ENCODE results near the gene RAP1GAP2. TPM values are rescaled to one million over a fixed set of nuclear protein-coding genes. Genes with fewer than 3 reads are reported as not detected.
"Not testable (repeated sequence)": the region's sequence is repeated elsewhere in the genome, so short reads cannot be mapped to it uniquely, and the experiment has no call there.

The RAP1GAP2 gene
- total RNA-seq, 1 donor from 2014 or later, result 0.11 TPM

DNA sequence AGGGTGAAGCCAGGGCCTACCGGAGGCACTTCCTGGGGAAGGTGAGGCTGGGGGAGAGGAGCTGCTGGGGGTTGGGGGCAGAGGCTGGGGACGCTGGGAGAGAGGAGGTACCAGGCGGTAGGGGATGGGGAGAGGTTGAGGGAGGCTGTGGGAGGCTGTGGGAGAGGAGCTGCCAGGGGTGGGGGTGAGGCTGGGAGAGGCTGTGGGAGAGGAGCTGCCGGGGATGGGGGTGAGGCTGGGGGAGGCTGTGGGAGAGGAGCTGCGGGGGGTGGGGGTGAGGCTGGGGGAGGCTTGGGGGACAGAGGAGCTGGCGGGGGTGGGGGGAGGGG, 167.8 kb downstream of the RAP1GAP2 start:
- DNase-seq (ENCODE audit: low read depth), result no peak

DNA sequence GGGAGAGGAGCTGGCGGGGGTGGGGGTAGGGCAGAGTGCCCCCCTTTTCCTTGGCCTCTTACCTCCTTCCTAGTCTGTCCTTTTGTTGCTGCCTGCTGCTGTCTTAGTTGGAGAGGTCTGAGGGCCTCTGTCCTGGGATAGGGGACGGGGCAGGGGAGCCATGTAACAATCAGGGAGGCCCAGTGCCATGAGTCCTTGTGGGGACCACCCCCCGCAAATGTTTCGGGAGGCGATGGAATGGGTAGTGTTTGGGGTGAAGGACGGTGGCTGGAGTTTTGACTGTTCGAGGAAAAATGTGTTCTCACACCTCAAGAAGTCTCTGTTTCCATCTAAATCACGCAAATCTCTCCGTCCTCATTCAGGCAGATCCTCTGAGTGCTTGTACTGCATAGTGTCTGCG, 168.1 kb downstream of the RAP1GAP2 start:
- no peak for DNase-seq (ENCODE audit: low read depth)

DNA sequence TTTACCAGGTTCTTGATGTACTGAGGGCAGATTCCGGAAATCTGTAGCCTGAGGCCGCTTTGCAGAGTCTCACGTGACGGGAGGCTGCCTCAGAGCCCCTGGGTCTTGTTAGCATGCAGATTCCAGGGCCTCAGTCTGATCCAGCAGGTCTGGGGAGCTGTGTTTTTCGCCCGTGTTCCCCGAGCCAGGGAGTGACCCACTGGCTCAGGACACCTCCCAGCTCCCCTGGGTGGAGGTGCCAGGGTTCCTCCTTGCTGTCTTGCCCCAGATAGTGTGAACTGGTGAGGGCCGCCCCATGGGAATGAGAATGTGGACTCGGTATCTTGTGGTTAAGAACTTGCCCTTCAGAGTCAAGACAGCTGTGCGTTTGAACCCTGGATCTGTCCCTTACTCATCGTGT, 168.6 kb downstream of the RAP1GAP2 start:
- DNase-seq (ENCODE audit: low read depth), result no peak

DNA sequence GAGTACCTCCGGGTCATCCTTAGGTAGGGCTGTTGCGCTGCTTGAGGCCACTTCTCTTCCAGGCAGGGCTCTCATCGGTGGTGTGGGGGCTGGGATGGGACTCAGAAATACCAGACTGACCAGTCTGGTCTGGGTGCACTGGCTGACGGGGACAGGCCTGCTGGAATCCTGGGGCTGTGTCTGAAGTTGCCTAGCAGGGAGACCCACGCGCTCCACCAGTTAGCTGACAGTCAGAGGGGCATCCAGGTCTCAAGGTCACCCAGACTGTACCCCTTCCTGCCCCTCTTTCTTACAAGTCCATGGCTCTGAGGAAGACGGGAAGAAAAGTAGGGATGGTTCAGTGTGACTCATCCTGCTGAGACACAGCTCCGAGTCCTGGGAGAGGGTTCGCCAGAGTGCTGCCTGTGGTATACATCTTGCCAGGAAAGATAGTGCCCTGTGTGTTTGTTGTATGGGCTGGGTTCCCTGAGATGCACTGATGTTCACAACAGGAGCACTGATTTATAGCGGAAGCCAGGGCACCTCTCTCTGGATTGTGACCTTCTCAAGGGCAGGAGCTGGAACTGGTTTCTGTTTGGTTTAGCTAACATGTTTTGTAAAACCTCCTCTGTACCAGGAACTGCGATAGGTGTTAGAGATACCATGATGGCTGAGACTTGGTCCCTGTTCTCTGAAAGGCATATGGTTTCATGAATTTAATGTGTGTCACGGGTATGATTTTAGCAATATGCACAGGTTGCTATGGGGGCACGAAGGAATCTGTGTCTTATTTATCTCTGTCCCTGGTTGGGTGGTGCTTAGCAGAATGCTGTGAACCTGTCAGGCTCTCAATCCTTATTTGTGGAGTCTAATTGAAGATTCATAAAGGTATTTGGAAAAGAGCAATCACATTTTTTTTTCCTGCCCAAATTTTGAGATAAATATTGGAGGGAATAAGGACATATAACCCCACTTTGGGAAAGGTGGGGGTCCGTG, 169.7 kb downstream of the RAP1GAP2 start:
- peak; percentile 20 for DNase-seq (ENCODE audit: low read depth)

DNA sequence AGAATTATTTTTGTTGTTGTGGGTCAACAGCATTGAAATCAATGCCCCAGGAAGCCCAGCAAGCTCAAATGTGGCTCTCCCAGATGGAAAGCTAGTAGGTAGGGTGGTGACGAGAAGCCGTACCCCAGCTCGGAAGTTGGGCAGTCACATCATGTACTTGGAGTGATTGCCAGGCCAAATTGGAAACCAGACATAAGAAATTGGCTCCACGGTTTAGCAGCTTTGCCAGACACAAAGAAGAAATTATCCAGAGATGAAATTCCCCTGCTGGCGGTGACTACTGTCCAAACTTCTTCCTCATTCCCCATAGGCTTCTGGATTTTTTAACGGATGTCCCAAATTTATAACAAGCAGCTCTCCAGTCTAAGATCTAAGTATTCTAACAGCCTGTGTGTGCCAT, 171.3 kb downstream of the RAP1GAP2 start:
- no peak for DNase-seq (ENCODE audit: low read depth)

DNA sequence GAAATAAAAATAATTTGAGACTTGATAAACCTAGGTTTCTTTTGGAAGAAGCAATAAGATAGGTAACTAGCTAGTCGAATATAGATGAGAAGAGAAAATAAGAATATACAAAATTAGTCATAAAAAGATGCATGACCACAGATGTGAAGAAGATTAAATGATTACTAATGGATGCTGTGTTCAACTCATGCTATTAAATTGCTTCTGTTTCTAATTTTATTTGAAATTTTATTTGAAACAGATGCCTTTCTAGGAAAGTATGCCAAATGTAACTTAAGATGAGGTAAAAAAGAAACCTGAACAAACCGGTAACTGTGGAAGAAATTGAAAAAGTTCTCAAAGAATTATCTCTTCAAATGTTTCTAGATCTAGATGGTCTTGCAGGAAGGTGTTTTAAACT, 175.6 kb downstream of the RAP1GAP2 start:
- no peak for DNase-seq (ENCODE audit: low read depth)

DNA sequence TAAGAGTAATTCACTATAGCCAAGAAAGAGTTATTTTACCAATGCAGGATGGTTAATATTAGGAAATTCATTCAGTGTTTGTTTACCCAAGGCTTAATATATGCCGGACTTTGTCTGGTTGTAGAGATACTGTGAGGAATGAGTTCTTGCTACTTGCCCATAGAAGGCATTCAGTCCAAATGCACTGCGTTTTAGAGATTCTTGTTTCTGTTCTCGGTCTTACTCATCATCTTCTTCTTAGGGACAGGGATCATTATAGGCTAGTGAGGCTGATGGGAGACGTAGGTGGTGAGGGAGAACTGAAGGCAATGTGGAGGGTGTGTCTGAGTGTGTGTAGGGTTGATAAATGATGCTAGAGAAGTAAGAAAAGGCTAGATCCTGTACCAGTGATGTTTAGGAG, 176.5 kb downstream of the RAP1GAP2 start:
- no peak for DNase-seq (ENCODE audit: low read depth)

DNA sequence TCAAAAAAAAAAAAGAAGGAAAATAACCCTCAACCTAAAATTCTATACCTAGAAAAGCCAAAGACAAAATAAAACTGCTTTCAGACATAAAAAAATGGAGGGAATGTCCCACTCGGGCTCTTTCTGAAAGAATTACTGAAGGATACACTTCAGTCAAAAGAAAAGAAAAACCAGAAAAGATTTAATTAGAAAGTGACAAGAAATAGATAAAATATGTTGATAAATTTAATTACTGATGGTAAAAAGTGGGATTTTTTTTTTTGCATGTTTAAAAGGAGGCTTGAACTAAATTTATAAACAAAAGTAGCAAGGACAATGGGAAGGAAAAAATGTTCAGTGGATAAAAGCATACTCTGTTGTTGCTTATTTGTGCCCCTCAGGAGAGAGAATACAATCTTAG, 178.1 kb downstream of the RAP1GAP2 start:
- DNase-seq (ENCODE audit: low read depth), result no peak

DNA sequence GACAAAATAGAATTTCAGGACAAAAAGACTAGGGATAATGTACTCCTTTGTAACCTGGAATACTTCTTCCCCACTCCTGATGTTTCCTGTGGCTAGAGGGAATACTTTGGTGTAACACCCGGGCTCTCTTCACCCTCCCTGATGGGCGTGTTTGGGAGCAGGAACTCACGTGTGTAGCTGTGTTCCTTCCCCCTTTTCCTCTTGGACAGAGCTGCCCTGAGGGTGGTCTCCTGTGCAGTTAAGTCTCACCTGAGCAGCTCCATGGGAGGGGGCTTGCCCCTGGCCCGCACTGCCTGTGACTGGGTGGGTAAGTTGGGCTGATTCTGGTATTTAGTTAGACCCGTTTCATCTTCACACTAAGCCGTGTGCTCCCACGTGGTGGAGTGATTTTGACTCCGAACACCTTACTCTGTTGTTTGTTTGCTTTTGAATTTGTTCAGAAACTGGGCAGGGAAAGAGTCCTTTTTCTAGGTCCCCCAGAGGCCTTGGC, 179.3 kb downstream of the RAP1GAP2 start:
- no peak for DNase-seq (ENCODE audit: low read depth)

DNA sequence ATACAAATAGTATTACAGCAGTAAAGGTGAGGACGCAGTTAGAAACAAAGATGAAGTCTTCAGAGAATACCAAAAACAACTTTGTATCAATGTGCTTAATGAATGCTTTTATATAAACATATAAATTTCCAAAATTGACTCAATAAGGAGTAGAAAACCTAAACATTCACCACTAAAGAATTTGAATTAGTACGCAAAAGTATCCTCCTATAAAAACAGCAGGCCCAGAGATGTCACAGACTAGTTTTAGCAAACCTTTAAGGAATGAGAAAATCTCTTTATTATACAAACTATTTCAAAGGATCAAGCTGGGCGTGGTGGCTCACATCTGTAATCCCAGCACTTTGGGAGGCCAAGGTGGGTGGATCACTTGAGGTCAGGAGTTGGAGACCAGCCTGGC, 180.9 kb downstream of the RAP1GAP2 start:
- DNase-seq (ENCODE audit: low read depth), result no peak

DNA sequence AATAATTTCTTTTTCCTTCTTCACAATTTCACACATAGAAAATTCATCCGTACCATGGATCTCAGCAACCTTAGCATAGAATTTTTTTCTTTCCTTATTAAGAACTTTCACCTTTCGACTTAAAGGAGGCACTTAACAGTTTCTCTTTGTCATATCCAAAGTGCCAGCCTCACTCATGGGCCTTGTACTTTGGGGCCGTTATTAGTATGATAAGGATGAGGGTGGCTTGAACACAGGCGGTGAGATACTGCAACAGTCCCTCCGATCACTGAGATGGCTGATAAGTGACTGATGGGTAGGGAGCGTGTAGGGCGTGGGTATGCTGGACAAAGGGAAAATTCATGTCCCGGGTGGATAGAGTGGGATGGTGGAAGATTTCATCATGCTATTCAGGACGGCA, 181.9 kb downstream of the RAP1GAP2 start:
- no peak for DNase-seq (ENCODE audit: low read depth)

DNA sequence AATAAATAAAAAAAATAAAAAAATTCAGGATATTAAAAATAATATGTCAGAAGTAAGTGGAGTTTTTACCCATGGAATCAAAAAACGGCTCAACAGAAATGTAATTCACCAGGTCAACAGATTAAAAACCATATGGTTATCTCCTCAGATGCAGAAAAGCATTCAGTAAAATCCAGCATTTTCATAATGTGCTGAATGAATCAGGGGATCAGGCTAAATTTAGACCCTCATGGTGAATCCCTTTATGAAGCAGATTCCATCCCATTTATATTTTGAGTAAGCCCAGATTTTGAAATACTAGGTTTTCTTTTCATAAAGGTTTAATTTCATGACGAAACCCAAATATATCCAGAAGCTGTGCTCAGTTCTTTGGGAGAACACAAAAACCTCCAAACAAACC, 182.8 kb downstream of the RAP1GAP2 start:
- no peak for DNase-seq (ENCODE audit: low read depth)

DNA sequence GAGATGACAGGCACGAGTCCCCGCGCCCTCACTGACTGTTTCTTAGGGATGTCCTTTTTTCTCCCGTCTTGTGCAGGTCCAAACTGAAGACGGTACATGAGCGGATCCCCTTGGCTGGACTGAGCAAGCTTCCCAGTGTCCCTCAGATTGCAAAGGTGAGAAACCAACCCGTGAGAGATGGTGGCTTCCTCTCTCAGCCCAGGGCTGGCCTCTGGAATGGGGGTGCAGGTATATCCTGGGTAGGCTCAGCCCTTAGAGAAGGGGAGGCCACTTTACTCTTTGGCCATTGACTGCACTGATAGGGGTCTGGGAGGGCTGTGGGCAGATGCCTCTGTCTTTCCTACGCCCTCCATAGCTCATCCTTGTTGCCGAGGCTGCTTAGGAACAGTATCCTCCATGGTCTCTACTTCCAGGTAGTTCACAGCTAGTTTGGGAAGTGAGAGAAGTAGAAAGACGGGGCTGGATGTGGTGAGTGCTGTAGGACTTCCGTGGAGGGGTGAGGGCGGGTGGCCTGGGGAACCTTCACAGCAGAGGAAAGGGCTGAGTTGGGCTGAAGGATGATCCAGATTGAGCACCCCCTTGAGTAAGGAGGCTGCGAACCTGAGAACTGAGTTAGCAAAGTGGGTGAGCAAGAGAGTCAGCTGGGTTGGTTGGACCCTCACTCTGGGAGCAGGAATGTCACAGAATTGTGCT, 184.1 kb downstream of the RAP1GAP2 start:
- no peak for DNase-seq (ENCODE audit: low read depth)

DNA sequence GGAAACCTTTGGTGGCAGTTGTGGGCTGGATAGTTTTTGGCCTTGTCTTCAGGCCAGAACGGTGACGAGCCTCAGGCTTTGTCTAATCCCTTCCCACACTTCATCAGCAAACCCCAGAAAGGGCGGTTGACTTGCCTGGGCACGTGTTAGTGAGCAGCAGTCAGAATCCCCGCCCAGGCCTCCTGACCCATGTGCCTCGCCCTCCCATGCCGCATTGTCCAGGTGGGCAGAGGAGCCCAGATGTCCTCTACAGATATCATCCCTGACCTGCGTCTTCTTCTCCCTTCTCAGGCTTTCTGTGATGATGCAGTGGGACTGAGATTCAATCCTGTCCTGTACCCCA, 184.6 kb downstream of the RAP1GAP2 start:
- no peak for DNase-seq (ENCODE audit: low read depth)

DNA sequence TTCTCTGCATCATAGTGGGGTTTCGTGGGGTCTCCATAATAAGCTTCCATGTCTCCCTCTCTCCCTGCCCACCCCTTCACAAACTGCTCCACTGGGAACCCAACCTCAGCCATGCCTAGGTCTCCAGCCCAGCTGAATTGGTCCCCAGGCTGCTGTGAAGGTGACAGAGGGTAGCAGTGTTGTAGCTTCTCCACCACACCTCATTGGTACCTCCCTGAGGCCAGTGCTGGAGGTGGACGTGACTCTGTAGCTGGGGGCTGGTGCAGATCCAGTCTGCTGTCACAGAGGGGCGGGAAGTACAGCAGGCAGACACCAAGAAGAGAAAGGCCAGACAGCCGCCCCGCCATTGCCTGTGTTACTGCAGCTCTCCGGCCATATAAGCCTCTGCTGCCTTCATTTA, 185.1 kb downstream of the RAP1GAP2 start:
- no peak for DNase-seq (ENCODE audit: low read depth)

DNA sequence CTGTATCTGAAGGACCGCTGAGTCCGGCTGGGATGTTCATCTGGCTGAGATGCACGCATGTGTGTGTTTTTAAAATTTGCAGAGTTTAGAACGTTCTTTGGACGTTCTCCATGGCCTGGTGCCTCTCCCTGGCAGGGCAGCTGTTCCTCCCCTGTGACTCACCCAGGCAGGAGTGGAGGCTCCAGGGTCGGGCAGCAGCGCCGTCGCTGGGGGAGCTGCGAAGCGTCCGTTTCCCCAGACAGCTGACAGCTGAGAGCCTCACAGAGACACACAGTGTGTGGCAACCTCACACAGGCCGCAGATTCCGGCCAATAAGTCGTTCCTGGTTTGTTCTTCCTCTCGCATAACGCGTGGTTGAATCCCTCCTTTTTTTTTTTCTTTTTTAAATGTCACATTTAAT, 186.6 kb downstream of the RAP1GAP2 start:
- DNase-seq (ENCODE audit: low read depth), result peak; percentile 97

DNA sequence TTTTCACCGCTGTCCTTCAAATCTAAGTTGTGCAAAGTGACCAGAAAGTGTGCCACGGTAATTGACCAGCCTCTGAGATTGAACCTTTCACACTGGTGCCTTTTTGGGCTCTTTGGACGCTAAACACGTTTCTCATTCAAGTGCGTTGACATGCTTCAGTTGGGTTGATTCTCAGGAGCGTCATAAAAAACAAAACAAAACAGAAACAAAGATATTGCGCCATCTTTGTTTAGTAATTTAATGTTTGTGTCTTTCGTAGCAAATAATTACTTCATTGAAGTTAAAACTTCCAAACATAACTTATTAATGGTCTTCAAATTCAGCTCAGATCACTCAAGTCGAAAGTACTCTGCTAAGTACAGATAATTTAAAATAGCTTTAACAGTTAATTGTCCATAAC, 187.0 kb downstream of the RAP1GAP2 start:
- DNase-seq (ENCODE audit: low read depth), result no peak

DNA sequence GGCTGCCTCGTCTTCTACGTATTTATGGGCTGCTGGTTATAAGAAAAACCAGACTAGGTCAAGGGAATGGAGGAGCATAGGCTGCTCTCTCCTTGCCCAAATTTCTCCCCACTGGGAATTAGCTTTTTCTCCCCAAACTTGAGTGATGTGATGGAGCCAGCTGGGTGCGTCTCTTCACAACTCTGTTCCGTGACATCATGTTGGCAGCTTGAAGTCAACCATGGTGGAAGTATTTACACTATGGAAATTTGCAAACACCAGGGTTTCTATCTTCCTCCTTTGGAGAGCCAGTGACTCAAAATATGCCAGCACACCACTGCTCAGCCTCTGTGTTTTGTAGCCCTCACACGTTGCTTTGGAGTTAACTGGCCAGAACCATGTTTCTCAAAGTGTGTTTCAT, 189.1 kb downstream of the RAP1GAP2 start:
- DNase-seq (ENCODE audit: low read depth), result no peak

DNA sequence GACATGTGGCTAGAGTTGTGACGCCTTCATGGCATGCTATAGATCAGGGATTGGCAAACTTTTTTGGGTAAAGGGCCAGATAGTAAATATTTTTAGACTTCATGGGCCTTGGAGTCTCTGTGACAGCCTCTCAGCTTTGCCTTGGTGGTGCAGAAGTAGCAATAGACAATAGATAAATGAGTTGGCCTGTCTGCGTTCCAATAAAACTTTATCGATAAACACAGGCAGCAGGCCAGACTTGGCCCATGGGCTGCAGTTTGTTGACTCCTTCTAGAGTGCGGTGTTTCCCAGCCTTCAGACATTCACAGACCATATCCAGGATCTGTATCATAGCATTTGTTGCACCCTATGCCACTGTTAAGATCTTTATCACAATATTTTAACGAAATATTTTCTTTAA, 190.7 kb downstream of the RAP1GAP2 start:
- no peak for DNase-seq (ENCODE audit: low read depth)

DNA sequence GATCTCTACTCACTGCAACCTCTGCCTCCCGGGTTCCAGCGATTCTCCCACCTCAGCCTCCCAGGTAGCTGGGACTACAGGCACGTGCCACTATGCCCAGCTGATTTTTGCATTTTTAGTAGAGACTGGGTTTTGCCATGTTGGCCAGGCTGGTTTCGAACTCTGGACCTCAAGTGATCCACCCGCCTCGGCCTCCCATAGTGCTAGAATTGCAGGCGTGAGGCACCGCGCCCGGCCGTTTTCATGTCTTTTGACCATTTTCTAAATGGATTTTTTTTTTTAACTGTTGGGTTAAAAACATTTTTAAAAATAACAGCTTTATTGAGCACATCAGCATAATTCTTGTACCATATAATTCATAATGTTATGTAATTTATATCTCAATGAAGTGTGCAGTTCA, 193.2 kb downstream of the RAP1GAP2 start:
- not testable (repeated sequence) for DNase-seq (ENCODE audit: low read depth)

DNA sequence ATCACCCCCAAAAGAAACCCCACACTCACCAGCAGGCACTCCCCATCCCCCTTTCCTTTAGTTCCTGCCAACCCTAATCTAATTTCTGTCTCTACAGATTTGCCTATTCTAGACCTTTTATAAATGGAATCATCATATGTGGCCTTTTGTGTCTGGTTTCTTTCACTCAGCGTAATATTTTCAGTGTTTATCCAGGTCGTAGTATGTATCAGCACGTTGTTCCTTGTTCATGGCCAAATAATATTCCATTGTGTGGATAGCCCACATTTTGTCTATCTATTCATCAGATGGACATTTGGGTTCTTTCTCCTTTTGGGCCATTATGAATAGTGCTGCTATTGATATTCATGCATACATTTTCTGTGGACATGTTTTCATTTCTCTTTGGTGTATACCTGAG, 193.6 kb downstream of the RAP1GAP2 start:
- no peak for DNase-seq (ENCODE audit: low read depth)

DNA sequence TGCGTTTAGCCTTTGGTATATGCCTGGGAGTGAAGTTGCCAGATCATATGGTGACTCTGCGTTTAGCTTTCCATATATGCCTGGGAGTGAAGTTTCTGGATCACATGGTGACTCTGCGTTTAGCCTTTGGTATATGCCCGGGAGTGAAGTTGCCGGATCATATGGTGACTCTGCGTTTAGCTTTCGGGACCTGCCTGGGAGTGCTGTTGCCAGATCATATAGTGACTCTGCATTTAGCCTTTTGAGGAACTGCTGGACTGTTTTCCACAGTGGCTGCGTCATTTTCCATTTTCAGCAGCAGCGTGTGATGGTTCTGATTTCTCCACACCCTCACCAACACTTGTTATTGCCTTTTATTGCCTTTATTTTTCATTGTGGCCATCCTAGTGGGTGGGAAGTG, 194.2 kb downstream of the RAP1GAP2 start:
- DNase-seq (ENCODE audit: low read depth), result no peak
